ENCODE measurements around the gene HCFC1.

Gene HCFC1

DNA sequence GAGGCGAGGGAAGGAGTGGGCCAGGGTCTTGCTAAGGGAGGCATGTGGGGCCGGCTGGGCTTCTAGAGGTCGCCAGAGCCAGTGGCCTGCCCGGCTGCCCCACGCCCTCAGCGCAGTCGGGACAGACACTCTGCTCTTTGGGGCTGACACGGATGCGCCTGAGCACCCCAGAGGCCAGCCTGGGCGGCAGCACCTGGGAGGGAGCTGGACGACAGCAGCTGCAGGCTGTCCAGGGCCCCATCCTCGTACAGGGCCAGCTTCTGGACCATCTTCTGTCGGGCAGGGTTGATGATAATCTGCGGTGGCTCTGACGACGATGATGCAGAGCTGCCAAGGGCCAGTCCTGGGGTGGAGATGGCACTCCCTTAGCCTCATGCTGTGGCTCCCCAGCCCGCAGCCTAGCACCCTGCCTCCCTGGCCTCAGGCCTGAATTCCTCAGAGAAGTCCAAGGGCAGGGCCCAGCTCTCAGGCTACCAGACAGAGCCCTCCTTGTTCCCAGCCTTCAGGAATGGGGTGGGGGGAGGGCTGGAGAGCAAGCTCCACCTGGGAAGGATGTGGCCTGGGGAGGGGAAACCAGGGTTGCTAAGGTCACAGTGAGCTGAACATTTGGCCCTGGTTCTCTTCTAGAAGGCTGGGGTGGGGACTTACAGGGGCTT lies 40.8 kb upstream of the HCFC1 start:
- no peak overlapping the region for H3K4me3 ChIP-seq (ENCODE audit: low read length)
- TF ChIP-seq CTCF (conservative IDR thresholded peaks at IDR 0.05; ENCODE audit: low read length): no peak
- DNase-seq (ENCODE audit: low read depth): peak; percentile 26

DNA sequence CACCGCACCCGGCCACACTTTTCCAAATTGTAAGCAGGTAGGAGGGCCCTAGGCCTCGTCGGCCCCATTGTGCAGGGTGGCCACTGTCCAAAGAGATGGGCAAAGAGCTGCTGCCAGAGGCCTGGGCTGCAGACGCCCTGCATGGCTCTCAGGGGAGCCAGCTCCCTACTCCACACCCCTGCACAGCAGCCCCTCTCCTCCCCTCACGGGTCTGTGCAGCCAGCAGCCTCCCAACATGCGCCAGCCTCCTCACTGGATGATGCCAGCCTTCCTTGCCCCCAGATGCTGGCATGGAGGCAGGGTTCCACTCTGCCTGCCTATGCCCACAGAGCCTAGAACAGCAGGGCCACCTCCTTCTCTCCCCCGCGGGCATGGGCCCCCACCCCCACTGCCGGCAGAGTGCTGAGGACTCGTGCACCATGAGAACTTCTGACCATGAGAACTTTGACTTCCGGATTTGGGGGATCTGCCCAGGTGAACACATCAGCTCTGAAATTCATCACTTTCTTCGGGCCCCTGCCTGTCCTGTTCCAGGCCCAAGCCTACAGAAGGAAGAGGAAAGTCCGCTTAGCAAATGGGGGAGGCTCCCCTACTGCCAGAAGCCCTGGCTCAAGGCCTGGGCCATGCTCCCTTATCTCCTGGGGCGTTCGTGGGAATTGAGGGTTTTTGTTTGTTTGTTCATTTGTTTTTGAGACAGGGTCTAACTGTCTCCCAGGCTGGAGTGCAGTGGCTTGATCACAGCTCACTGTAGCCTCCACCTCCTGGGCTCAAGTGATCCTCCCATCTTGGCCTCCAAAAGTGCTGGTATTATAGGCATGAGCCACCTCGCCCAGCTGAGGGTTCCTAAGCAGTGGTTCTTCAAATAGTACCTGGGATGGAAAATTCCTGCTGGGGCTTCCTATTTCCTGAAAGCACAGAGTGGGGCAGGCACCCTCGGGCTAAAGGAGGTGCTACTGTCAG lies 40.0 kb upstream of the HCFC1 start:
- TF ChIP-seq CTCF (conservative IDR thresholded peaks at IDR 0.05; ENCODE audit: low read length): no peak
- H3K4me3 ChIP-seq (ENCODE audit: low read length): no peak overlapping the region
- no peak for DNase-seq (ENCODE audit: low read depth)

DNA sequence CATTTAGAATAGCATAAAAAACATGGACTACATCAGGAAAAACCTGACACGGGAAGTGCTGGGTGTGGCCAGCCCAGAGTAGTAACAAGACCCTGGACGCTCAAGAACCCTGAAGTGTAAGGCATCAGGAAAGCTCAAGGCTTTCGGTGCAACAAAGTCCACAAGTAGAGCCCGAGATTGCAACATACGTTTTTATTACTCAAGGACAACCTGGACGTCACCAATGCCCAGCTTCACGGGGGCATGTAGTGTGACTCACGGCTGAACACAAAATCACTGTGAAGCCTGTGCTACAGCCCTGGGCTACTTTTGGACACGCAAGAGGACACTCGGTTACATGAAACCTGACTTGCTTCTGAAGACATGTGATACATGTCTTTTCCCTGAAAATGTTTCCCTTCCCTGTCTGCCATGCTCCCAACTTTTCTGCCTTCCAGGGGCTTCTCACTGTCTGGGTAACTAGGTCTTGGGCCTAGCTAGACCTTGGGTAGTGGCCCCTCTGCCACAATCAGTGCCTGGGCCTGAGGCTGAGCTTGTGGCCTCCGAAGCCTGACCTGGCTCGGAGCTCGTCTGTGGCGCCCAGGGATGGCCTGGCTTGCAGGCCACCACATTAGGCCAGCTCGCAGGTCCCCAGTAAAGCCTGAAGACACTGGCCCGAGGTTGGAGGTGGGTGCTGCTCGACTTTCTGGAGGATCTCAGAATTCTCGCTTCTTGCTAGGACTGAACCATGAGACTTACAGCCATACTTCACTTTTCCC lies 38.9 kb upstream of the HCFC1 start:
- no peak for TF ChIP-seq CTCF (conservative IDR thresholded peaks at IDR 0.05; ENCODE audit: low read length)
- DNase-seq (ENCODE audit: low read depth): peak; percentile 23
- H3K4me3 ChIP-seq (ENCODE audit: low read length): no peak overlapping the region

DNA sequence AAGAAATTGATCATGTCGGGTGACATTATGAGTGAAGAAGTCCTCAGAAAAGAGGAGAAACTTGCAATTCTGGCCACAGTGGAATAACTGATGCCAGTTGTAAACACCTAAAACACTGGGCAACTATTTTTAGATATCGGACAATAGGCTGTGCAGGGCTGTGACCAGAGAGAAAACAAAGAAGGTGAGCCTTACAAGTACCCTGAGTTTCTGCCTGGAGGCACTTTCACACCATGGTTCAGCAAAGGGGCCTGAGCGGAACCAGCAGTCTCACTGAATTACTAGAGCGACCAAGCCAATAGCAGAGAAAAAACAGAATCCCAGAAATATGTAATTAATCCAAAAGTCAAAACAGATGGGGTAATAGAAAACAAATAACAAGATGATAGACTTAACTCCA lies 36.9 kb upstream of the HCFC1 start:
- no peak overlapping the region for H3K4me3 ChIP-seq (ENCODE audit: low read length)
- no peak for DNase-seq (ENCODE audit: low read depth)
- TF ChIP-seq CTCF (conservative IDR thresholded peaks at IDR 0.05; ENCODE audit: low read length): no peak

DNA sequence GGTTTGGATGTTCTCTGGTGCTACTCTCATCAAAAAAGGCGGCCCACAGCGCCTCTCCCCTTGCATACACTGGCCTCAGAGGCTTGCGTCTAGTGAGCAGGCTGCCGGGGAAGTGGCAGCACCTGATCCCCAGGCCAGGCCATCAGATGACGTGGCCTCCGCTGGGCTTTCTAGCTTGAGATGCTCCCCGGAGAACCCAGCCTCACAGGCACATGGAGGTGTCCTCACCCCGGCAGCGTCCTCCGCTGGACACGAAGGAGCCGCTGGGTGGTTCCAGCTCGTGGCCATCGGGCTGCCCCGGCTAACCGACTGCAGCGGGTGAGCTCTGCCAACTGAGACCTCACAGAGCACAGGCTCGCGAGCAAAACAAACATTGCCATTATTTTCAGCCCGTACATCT lies 35.3 kb upstream of the HCFC1 start:
- no peak overlapping the region for H3K4me3 ChIP-seq (ENCODE audit: low read length)
- no peak for TF ChIP-seq CTCF (conservative IDR thresholded peaks at IDR 0.05; ENCODE audit: low read length)
- DNase-seq (ENCODE audit: low read depth): no peak

DNA sequence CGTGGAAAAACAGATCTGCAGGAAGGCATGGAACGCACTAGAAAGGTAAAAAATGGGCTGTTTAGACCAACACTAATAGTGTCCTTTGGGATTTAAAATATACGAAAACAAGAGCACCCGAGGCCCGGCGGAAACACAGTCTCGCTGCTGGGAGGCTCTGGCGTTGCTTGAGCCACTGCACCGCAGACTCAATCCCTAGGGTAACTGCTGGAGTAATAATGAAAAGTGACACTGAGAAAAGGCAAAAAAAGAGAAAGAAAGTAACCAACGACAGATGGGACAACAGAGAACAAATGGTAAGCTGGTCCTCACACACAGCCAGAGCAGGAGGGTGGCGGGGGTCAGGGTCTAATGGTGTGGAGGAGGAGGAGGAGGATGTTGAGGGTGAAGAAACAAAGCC lies 32.7 kb upstream of the HCFC1 start:
- H3K4me3 ChIP-seq (ENCODE audit: low read length): no peak overlapping the region
- TF ChIP-seq CTCF (conservative IDR thresholded peaks at IDR 0.05; ENCODE audit: low read length): no peak
- DNase-seq (ENCODE audit: low read depth): no peak
